Cardiac ventricle fibroblast (primary cell): Measurements from ENCODE around the gene JAK3. TPM values are rescaled to one million over a fixed set of nuclear protein-coding genes. Genes with fewer than 3 reads are reported as not detected.

Source experiments
- total RNA-seq: library from RNA; depleted of rRNA; stranded (reverse); fragments of >200 nt; gene quantifications from 2 replicates; pipeline ENCODE4 v1.2.3, GENCODE V29; 2015

JAK3 gene
- 6.3 and 7.7 TPM in 2 replicates for total RNA-seq

GRCh38 chr19:17847538-17848366, at the start of gene JAK3:
Gene JAK3, minus strand, starts transcription at chr19:17847982. Its CDS starts 3,565 bp downstream, at chr19:17844417.

GRCh38 chr19:17871878-17872250, 24.1 kb upstream of the JAK3 start, which contains the start of gene SLC5A5:
Gene SLC5A5, plus strand, starts transcription at chr19:17871945. Its CDS starts 375 bp downstream, at chr19:17872320.

GRCh38 chr19:17859533-17860330, 11.9 kb upstream of the JAK3 start, which contains the start of gene RPL18A:
Gene RPL18A, plus strand, starts transcription at chr19:17859910. Its CDS starts 47 bp downstream, at chr19:17859957.

GRCh38 chr19:17821190-17821589, 26.6 kb downstream of the JAK3 start, which contains the start of gene INSL3:
Gene INSL3, minus strand, starts transcription at chr19:17821519. Its CDS starts 13 bp downstream, at chr19:17821506.

GRCh38 chr19:17794731-17795494, 52.9 kb downstream of the JAK3 start, which contains the start of gene B3GNT3:
Gene B3GNT3, plus strand, starts transcription at chr19:17795138. Its CDS starts 12,670 bp downstream, at chr19:17807808.

Other genes with a start within 250 kb of the JAK3 start
- 0.06 TPM in 1 of 2 replicates, not detected in the other for gene UNC13A, start 159.6 kb downstream of the JAK3 start, total RNA-seq
- 28.3 and 29.8 TPM in 2 replicates for gene MAP1S, start 128.5 kb downstream of the JAK3 start, total RNA-seq
- gene FCHO1, start 96.5 kb downstream of the JAK3 start, total RNA-seq: 0.50 and 0.68 TPM in 2 replicates
- gene B3GNT3, start 52.8 kb downstream of the JAK3 start, total RNA-seq: not detected in 2 replicates
- gene INSL3, start 26.5 kb downstream of the JAK3 start, total RNA-seq: not detected in 2 replicates
- 1,805 and 2,205 TPM in 2 replicates for gene RPL18A, start 11.9 kb upstream of the JAK3 start, total RNA-seq
- not detected in 2 replicates for gene SLC5A5, start 24.0 kb upstream of the JAK3 start, total RNA-seq
- 51.8 and 67.5 TPM in 2 replicates for gene CCDC124, start 85.0 kb upstream of the JAK3 start, total RNA-seq
- 0.06 TPM in 1 of 2 replicates, not detected in the other for gene KCNN1, start 119.1 kb upstream of the JAK3 start, total RNA-seq
- 16.6 and 23.1 TPM in 2 replicates for gene ARRDC2, start 160.2 kb upstream of the JAK3 start, total RNA-seq
- not detected in 2 replicates for gene IL12RB1, start 239.0 kb upstream of the JAK3 start, total RNA-seq
- 3.9 and 4.8 TPM in 2 replicates for gene MAST3, start 249.8 kb upstream of the JAK3 start, total RNA-seq